ENCODE data around the gene COL27A1.

- no peak for TF ChIP-seq MAX (IDR thresholded peaks at IDR 0.05; ENCODE audit: low read depth, low read length)
- TF ChIP-seq CTCF (IDR thresholded peaks at IDR 0.05; ENCODE audit: low read depth, low read length), result no peak
Observed at GRCh38 chr9:114351932-114352331, 196.6 kb downstream of the COL27A1 start.

Data from NB4 (cell line).